T-helper 1 cell (primary cell): ENCODE data around the gene RASGRP3.

Source experiments
- DNase-seq, 5 donors: peaks; one replicate each; pipeline ENCODE4 v3.0.0-alpha.2; 2012 to 2020

Gene RASGRP3

DNA sequence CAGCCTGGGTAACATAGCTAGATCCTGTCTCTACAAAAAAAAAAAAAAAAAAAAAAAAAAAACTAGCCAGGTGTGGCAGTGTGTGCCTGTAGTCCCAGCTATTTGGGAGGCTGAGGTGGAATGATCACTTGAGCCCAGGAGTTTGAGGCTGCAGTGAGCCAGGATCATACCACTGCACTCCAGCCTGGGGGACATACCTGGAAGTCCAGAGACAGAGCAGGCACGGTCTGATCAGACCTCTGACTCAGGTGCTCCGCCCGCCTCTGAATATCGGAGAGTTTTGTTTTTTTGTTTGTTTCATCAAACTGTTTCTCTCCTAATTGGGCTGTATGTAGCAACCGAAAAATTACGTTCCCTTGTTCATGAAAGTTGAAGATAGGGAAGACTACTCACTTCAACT is 49.2 kb downstream of the RASGRP3 start:
- no peak for DNase-seq

DNA sequence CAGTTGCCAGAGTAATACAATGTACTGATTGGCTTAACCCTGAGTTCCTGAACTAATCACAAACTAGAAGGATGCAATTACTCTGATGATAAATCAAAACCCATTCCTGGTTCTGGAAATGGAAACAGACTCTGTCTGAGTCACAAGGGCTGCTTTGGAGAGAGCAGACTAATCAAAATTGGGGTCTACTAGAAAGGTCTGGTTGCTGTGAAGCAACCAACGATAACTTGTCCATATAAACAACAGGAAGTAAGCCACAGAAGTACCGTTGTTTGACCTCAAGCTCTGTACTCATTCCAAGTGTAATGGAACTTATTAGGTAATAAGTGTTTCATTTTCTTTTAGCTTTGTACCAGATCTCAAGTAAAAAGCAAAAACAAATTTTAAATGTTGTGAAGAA is 49.7 kb downstream of the RASGRP3 start:
- DNase-seq: peak in 1 of 5 donors; percentile 34

DNA sequence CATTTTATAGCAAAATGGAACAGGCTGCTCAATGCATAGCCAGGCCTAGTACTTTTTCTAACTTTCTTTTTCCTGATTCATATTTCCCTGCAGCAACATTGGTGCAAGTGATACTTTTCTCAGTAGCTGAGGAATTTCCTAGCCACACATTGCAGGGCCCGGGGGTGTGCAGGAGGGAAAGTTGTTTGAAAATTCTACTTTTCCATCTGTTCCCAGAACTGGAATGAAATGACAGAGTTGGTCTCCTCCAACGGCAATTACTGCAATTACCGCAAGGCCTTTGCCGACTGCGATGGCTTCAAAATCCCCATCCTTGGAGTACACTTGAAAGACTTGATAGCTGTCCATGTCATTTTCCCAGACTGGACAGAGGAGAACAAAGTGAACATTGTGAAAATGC is 50.5 kb downstream of the RASGRP3 start:
- no peak for DNase-seq

DNA sequence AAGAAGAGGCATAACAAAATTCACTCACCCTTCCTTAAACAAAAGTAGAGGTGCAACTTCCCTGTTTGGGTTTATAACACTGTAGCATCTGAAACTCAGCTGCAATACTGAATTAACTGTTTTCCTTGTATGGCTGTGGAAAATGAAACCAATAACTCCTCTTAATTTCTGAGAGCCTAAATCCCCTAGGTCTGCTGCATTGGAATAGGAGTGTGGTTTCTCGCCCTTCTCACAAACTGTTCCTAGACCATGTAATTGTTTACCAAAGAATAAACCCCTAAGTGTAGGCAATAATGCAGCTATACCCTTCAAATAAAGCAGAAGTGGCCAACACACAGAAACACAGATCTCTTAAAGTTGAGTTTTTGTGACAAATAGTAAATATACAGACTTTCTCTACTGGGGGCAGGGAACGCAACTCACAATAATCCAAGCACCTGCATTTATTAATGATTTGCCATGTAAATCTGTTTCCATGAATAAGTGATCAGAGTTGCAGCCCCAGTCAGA is 52.0 kb downstream of the RASGRP3 start:
- DNase-seq: no peak

DNA sequence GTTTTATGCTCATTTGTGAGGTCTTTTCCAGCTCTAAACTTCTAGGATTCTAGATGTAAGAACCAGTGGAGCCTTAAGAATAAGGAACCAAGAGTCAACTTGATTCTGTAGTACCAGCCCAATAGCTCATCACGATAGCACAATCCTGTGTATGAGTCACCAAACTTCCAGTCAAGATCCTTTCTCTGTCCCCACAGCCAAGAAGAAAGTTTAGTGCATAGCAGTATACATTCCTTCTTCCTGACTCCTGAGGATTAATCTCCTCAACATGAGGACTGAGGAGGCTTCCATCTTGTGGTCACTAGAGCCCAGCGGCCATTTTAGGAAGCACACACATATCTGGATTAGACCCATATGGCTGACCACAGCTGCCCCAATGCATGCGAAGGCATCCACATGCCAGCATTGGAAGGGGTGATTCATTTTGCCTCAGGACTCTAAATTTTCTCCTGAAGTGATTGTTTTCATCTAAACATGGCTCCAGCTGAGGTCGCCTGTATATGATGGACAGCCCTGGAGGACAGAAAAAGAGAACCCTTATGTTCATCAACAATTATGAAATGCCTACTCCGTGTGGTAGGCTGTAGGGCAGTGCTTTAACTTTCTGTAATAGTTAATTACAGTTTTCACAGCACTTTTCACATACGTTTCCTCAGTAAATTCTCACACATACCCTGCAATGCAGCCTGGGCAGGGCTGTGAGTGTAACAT is 53.5 kb downstream of the RASGRP3 start:
- no peak for DNase-seq

DNA sequence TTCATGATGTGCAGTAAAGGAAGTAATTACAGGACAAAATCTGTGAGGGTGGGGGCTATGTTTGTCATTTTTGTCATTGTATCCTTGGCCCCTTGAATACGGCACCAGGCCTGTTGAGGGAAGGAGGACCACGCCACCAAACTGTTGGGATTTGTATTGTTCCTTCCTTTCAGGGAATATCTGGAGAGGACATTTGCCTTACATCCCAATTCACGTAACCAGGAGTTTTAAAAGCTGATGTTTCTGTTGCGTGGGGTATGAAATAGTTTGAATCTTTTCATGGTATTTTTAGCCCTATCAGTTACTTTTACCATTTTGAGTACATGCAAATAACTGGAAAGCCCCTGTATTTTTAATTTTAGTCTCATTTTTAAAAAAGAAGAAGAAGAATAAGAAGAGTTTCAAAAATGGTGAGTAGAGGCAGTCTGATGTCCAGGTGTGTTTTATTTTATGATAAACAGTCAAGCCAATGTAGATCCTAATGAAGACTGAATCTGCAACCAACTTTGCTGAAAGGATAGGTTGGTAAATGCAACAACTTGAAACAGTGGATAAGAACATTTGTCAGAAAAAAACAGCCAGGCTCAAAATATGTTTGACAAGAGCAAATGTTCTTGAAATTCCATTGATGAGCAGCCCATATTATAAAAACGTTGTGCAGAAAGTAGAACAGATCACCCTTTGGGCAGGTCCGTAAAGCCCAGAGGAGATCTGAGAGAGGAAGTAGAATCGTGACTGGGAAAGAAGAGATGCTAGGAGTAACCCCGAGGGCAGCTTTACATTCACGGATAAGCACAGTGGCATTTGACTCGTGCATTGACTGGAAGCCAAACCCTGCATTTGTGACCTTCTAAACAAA is 54.5 kb downstream of the RASGRP3 start:
- DNase-seq: no peak

DNA sequence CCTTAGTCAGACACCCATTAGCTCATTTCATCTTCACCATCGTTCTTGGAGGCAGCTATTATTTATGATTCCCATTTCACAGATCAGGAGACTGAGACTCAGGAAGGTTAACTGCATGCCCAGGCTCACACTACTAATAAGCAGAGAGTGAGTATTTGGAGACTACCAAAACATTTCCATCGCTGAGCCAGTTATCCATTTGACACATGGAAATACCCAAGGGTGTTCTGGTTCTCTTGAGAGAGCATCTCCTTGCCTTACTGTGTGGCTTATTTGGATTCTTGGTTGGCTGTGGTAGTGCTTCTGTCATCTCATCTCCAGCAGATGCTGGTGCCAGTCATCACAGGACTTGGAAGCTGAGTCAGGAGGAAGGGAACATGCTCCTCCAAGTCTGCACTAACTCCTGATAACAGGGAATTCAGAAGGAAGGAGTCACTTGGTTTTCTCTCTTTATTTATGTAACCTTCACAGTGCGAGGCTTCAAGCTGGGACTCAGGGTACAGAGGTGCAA is 55.2 kb downstream of the RASGRP3 start:
- no peak for DNase-seq

DNA sequence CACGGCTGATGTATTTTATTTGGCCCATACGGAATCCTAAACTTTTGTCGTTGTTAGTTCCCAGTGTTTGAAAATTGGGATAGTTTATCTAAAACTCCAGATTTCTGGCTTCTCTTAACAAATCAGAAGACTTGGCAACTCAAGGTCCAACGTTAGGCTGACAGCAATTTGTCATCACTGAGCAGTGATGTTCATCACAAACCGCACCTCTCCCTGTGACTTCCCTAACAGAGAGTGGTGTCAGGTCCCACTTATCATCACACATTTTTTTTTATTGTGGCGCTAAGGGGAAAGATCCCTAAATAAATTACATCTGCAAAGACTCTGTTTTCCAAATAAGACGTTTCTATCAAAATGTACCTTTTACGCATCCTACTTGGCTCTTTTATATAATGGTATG is 55.7 kb downstream of the RASGRP3 start:
- DNase-seq: no peak

DNA sequence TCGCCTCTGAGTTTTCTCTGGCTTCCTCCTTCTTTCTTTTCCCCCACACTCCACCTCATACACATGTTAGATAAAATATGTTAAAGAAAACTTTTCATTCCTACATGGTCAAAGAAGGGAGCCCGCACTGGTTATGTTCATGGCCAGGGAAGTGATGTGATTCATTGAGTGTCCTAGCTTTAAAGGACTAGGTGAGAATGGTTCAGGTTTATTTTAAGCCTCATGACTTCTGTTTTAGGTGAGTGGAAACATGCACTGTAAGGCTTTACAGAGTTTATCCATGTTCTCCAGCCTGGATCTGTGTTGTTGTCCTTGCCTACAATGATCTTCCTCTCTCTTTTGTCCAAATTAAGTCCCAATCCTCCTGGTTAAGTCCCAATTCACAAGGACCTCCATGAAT is 56.5 kb downstream of the RASGRP3 start:
- DNase-seq: no peak

DNA sequence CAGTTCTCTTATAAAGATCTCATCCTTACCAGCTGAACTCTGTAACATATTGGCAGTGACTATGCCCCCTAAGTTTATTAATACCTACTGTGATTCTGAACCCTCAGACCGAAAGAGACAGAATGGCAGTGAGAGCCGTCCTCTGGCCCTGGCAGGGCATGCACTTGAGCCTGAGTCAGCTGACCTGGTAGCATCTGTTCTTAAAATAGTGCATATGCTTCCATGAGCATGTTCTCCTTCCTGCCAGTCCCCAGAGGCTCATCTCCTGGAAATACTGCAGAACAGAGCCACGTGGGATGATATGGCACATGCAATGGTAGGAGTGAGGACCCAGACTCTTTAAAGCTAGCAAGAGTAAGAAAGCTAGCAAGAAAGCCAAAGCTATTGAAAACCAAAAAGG is 59.0 kb downstream of the RASGRP3 start:
- no peak for DNase-seq

DNA sequence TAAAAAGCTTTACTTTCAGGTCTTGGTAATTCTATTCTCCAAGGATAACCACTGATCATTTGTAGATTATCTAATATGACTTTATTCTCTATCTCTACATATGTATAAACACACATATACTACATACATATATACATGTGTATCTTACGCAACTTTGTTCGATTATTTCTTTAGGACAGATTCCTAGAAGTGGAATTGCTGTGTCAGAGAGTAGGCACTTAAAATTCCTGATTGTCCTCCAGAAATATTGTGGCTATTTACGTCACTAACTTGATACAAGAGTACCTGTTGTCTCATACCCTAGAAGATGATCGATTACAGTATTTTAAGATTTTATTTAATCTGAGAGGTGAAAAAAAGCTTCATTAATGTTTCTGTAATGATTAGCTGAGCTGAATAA is 64.8 kb downstream of the RASGRP3 start:
- no peak for DNase-seq

DNA sequence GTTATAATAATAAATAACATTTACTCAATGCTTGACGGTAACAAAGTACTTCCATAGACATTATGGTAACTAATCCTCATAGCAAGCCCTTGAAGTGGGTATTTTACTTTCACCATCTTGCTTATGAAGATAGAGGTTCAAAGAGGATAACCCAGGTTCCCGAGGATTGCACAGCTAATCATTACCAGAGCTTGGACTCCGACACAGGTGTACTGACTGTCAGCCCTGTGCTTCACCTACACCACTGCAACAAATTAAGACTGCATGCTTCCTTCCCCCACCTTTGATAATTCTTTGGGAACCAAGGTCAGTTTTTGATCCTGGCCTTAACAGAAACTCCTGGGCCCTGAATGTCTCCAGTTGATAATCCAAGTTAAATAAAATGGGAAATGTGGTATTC is 73.8 kb downstream of the RASGRP3 start:
- DNase-seq: no peak

DNA sequence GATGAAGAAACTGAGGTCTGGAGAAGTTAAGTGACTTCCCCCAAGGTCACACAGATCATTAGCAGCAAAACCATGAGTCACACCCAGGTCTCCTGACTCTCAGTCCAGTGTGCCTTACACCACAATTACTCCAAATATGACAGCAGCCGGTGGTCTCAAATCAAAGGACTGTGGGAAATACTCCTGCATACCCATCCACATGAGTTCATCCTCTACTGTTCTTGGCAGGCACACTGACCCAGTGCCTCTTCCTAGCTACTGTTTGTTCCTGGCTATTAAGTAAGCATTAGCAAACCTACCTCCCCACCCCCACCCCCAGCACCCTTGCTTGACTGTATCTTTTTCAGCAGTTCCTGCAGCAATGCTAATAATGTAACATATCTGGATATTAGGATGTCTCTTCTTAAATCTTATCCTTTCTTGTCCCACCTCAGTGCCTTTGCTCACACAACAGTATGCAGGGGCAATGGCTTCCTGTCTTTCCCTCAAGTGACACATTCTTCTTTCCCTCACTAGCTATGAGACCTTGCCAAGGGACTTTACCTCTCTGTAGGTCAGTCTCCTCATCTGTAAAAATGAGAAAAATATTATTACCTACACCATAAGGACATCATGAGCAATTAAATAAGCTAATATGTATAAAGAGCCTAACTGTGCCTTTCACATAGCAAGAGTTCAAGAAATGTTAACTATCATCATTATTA is 76.5 kb downstream of the RASGRP3 start:
- no peak for DNase-seq

DNA sequence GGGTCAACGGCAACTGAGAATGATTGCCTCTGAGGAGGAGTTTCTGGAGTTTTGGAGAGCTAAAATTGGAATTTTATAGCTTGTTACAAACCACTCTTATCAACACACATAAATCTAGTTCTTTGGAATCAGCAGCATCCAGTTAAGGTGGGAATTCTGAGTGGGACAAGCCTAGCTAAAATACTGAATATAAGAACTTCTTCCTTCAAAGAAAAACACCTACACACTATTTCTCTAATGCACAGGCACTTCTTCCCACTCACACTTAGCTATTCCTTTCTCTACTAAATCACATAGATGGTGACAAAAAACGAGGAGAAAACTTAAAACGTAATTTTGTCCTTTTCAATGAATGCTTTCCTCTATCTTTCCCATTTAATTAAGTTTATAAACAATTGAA is 79.2 kb downstream of the RASGRP3 start:
- no peak for DNase-seq

DNA sequence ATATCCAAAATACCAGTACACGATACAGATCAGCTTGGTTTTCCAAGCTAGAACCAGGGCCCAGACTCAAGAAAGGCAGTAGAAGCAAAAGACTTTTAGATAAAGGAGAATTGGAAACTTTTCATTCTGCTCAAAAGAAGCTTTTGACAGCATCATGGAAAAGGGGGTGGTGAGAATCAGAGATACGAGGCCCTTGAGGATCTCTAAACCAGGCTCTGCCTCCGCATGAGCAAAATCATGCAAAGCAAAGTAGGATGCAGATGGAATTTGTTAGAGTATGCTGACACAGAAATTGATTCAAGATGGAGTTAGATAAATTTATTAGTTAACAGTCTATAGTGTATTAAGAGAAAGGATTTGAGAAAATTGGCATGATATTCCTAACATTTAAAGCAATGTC is 82.9 kb downstream of the RASGRP3 start:
- DNase-seq: no peak

DNA sequence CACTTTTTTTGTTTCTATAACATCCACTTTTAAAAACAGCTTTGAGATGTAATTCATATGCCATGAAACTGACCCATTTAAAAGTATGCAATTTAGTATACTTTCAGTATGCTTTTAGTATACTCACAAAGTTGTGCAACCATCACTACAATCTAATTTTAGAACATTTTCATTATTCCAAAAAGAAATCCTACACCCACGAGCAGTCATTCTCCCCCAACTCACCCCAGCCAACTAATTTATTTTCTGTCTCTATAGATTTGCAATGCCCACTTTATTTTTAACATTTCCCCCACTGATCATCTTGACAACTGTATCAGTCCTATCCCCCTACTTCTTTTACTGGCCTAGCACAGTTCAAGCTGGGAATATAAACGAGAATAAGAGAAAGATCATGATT is 83.6 kb downstream of the RASGRP3 start:
- DNase-seq: no peak

DNA sequence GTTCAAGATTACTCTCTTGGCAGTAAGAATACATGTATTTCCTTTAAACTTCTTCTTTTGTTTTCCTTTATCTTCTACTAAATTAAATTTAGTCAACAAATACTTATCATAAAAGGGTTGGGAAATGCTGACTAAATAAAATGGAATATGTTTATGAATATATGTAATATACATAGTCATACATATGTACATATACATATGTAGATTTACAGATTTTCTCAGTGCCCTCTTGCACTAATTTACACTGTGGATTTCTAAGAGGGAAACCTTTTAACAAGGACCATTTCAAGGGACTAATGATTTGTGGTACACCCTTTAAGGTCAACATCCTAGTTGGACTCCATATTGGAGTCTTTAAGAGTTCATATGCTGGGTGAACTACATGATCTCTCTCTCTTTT is 85.4 kb downstream of the RASGRP3 start:
- DNase-seq: no peak

DNA sequence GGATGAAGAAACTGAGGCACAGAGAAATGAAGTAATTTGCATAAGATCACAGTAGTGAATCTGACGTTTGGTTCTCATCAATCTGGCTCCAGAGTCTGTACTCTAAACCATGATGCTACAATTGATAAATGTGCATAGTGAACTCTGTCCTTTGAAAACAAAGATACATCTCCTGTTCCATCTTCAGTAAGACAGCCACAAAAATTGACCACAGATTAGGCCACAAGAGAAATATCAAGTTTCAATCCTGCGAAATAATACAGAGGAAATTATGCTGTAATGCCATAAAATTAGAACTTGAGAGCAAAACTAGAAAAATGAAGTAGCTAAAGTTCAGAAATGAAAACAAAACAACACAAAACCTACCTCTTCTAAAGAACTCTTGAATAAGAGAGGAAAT is 94.2 kb downstream of the RASGRP3 start:
- DNase-seq: no peak

DNA sequence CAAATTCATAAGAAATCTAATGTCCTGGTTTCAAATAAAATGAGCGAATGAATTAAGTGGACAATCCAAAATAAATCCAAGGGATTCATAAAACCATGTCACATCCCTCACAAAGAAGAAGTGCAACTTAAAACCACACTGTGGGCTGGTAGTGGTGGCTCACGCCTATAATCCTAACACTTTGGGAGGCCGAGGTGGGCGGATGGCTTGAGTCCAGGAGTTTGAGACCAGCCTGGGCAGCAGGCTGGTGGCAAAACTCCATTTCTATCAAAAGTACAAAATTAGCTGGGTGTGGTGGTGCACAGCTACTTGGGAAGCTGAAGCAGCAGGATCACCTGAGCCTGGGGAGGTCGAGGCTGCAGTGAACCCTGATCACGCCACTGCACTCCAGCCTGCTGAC is 97.2 kb downstream of the RASGRP3 start:
- DNase-seq: no peak

DNA sequence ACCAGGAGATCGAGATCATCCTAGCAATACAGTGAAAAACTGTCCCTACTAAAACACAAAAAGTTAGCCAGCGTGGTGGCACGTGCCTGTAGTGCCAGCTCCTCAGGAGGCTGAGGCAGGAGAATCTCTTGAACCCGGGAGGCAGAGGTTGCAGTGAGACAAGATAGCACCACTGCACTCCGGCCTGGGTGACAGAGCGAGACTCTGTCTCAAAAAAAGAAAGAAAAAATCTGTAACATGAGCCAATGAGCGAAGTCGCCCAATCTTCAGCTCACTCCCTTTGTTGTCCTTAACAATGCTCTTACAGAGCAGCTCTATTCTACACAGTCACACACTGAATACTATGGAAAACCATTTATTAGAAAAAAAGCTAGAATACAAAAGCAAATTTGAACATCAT is 100.6 kb downstream of the RASGRP3 start:
- no peak for DNase-seq

DNA sequence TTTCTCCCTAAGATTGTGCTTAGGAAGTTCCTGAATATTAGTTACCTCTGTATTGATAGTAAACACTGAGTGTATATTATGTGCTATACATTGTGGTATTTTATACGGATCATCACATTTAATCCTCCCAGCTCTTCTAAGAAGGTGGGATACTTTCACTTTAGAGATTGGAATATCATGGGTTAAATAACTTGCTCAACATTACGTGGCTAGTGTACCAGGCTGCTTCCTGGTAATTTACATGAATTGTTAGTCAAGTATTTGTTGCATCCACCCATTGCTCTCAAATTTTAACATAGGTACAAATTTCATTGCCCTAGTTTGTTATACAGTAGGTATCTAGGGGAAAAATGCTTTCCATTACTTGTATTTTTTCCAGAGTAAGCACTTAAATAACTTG is 101.2 kb downstream of the RASGRP3 start:
- DNase-seq: no peak

DNA sequence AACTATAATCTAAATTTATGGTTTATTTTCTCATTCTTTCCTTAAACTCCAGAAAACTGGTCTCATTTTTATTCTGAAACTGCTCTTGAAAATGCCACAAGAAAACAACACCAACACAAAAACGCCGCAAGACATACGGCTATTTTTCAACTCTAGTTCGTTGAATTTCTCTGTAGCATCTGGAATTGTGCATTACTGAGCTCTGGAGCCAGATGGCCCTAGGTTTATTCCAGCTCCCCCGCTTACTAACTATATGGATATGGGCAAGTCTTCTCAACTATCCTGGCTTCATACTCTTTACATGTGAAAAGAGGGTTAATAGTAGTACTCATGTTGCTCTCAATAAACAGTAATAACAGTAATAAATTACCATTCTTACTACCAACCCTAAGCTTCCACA is 102.8 kb downstream of the RASGRP3 start:
- no peak for DNase-seq

DNA sequence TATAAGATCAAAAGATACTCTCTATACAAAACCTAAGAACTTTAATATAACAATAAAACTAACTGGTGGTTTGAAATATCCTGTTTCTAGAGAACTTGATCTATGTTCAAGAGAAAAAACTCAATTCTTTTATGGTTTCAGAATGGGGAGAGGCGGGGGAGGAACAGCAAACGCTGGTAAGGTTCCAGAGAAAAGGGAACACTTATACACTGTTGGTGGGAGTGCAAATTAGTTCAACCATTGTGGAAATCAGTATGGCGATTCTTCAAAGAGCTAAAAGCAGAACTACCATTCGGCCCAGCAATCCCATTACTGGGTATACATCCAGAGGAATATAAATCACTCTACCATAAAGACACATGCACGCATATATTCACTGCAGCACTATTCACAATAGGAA is 105.4 kb downstream of the RASGRP3 start:
- DNase-seq: no peak
